ENCODE results near the gene TOX2. TPM values are rescaled to one million over a fixed set of nuclear protein-coding genes. Genes with fewer than 3 reads are reported as not detected.

The TOX2 gene
- total and polyA plus RNA-seq, 7 donors = 0.06 to 0.53 (median 0.38) TPM

GRCh38 chr20:44021900-44022299 is 107.2 kb downstream of the TOX2 start:
- TF ChIP-seq, protein P1, sequence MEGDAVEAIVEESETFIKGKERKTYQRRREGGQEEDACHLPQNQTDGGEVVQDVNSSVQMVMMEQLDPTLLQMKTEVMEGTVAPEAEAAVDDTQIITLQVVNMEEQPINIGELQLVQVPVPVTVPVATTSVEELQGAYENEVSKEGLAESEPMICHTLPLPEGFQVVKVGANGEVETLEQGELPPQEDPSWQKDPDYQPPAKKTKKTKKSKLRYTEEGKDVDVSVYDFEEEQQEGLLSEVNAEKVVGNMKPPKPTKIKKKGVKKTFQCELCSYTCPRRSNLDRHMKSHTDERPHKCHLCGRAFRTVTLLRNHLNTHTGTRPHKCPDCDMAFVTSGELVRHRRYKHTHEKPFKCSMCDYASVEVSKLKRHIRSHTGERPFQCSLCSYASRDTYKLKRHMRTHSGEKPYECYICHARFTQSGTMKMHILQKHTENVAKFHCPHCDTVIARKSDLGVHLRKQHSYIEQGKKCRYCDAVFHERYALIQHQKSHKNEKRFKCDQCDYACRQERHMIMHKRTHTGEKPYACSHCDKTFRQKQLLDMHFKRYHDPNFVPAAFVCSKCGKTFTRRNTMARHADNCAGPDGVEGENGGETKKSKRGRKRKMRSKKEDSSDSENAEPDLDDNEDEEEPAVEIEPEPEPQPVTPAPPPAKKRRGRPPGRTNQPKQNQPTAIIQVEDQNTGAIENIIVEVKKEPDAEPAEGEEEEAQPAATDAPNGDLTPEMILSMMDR (IDR thresholded peaks at IDR 0.05) = no peak
- Histone ChIP-seq H3K4me3 (no peak overlapping the region), H3K36me3 (ENCODE audit: insufficient read depth in 1 of 2, low read depth in 1 of 2) (no peaks in the 10 kb centered on the region), H3K27me3 (ENCODE audit: insufficient read depth in 3 of 3, low read length in 2 of 3) (peaks cover 0 to 15% (median 0%) of the 10 kb centered on the region in 3 donors), H3K4me1 (no peaks in the 10 kb centered on the region), H3K9me3 (no peaks in the 10 kb centered on the region), H3K27ac (no peak overlapping the region)
- WGBS, 3 donors = 89 to 95% (median 93%) methylated on average over 10 of the region's 10 CpGs
- ATAC-seq (no peak), DNase-seq (no peak)
- intact Hi-C loops (cut with DNase I) = no loop called here

GRCh38 chr20:44022464-44022863 is 107.8 kb downstream of the TOX2 start:
- H3K36me3 ChIP-seq (ENCODE audit: insufficient read depth in 1 of 2, low read depth in 1 of 2) = no peaks in the 10 kb centered on the region
- H3K4me3 ChIP-seq = no peak overlapping the region
- WGBS, 3 donors = 89 to 93% (median 90%) methylated on average over 2 of the region's 2 CpGs
- H3K4me1 ChIP-seq = no peaks in the 10 kb centered on the region
- H3K9me3 ChIP-seq = no peaks in the 10 kb centered on the region
- TF ChIP-seq, protein P1 (IDR thresholded peaks at IDR 0.05) = no peak
- peaks cover 0 to 15% (median 0%) of the 10 kb centered on the region in 3 donors for H3K27me3 ChIP-seq (ENCODE audit: insufficient read depth in 3 of 3, low read length in 2 of 3)
- intact Hi-C loops (cut with DNase I) = no loop called here
- no peak overlapping the region for H3K27ac ChIP-seq
- DNase-seq (no peak), ATAC-seq (no peak)

GRCh38 chr20:44023515-44024371 is 109.1 kb downstream of the TOX2 start:
- H3K9me3 ChIP-seq = no peaks in the 10 kb centered on the region
- DNase-seq (no peak), ATAC-seq (no peak)
- no peaks in the 10 kb centered on the region for H3K4me1 ChIP-seq
- no peak overlapping the region for H3K4me3 ChIP-seq
- 67 to 78% (median 76%) methylated on average over 10 of the region's 10 CpGs for WGBS, 3 donors
- H3K27me3 ChIP-seq (ENCODE audit: insufficient read depth in 3 of 3, low read length in 2 of 3) = peaks cover 0 to 20% (median 0%) of the 10 kb centered on the region in 3 donors
- intact Hi-C loops (cut with DNase I) = no loop called here
- H3K27ac ChIP-seq = no peak overlapping the region
- TF ChIP-seq, protein P1 (IDR thresholded peaks at IDR 0.05) = no peak
- no peaks in the 10 kb centered on the region for H3K36me3 ChIP-seq (ENCODE audit: insufficient read depth in 1 of 2, low read depth in 1 of 2)

DNA sequence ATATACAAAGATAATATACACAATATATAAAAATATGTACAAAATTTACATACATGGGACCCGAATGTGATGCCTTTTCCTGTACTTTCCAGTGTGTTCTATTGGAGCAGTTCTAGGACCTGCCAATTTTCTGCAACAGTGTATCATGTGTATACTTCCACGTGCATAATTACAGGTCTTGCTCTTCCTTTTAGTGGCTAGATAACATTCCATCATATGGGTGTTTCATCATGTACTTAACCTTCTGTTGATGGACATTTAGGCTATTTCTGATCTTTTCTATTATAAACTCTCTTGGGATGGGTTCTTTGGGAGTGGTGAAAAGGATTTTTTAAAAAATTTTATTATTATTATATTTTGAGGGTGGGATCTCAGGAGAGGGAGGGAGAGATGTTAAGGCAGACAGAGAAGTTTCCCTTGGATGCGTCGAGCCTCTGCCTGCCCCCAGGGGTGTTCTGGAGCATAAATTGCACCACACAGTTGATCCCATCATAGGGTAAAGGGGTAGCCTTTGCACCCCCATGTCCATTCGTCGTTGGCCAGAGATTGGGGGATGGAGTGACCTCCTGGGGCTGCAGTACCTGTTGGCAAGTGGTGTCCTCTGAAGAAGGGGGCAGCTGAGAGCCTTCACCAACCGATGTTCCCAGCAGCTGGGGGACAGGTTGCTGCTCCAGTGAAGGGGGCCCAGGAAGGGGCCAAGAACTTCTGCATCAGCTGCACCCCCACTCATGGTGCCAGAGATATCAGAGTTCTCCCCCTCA is 110.3 kb downstream of the TOX2 start:
- ATAC-seq = no peak
- H3K9me3 ChIP-seq = no peaks in the 10 kb centered on the region
- no peak for DNase-seq
- no peak overlapping the region for H3K4me3 ChIP-seq
- no peak overlapping the region for H3K27ac ChIP-seq
- intact Hi-C loops (cut with DNase I) = no loop called here
- H3K4me1 ChIP-seq = no peaks in the 10 kb centered on the region
- H3K36me3 ChIP-seq (ENCODE audit: insufficient read depth in 1 of 2, low read depth in 1 of 2) = no peaks in the 10 kb centered on the region
- WGBS, 3 donors = 61 to 65% (median 64%) methylated on average over 7 of the region's 7 CpGs
- TF ChIP-seq, protein P1 (IDR thresholded peaks at IDR 0.05) = no peak
- peaks cover 0 to 17% (median 0%) of the 10 kb centered on the region in 3 donors for H3K27me3 ChIP-seq (ENCODE audit: insufficient read depth in 3 of 3, low read length in 2 of 3)

All from psoas muscle (tissue), 8 donors.